K562 (cell line): Measurements from ENCODE around the gene MBOAT1. TPM values are rescaled to one million over a fixed set of nuclear protein-coding genes. Genes with fewer than 3 reads are reported as not detected.

Experiments
- ETV5 ChIP-seq: sonication (generic); formaldehyde crosslinking; IDR thresholded peaks from 2 replicates; pipeline ENCODE4 v1.4.0; 2020; ENCODE audit warnings: low read depth, mild to moderate bottlenecking, missing genetic modification reagents
- FOSL1 ChIP-seq: fragments of 200-800 bp; sonication (Bioruptor generic); conservative IDR thresholded peaks from 2 replicates; pipeline ENCODE4 v1.6.1; 2016; ENCODE audit warnings: missing genetic modification characterization, missing compliant biosample characterization
- GTF2E2 ChIP-seq: fragments of 200-800 bp; sonication (Bioruptor generic); IDR thresholded peaks from 2 replicates; pipeline ENCODE4 v1.6.1; 2016; ENCODE audit warnings: missing genetic modification characterization, missing compliant biosample characterization
- HEY1 ChIP-seq: fragments of 250-450 bp; sonication (Bioruptor Pico); IDR thresholded peaks from 2 replicates; pipeline ENCODE4 v1.5.0; 2020; ENCODE audit warnings: mild to moderate bottlenecking, moderate library complexity, borderline replicate concordance
- HNRNPK ChIP-seq: fragments of 200-400 bp; formaldehyde crosslinking; IDR thresholded peaks from one replicate; pipeline ENCODE4 v1.6.1; 2018; ENCODE audit warnings: mild to moderate bottlenecking, low read depth, low read length; ENCODE audit not compliant: poor library complexity, severe bottlenecking
- MTF1 ChIP-seq: fragments of 250-450 bp; sonication (Bioruptor Pico); IDR thresholded peaks from 2 replicates; pipeline ENCODE4 v1.9.0; 2021; ENCODE audit warnings: moderate library complexity, mild to moderate bottlenecking, inconsistent platforms, borderline replicate concordance
- NFATC3 ChIP-seq: fragments of 450-650 bp; IDR thresholded peaks from 2 replicates; pipeline ENCODE4 v1.6.1; 2017; ENCODE audit warnings: mild to moderate bottlenecking
- NR1H2 ChIP-seq: sonication (generic); formaldehyde crosslinking; IDR thresholded peaks from 2 replicates; pipeline ENCODE4 v1.4.0; 2020; ENCODE audit warnings: mild to moderate bottlenecking, missing genetic modification reagents
- NRF1 ChIP-seq, 2 experiments: fragments of 450-650 bp; IDR thresholded peaks in 1 of 2; conservative IDR thresholded peaks in 1 of 2; 2 replicates each; pipeline ENCODE4 v1.6.1; 2014; ENCODE audit warnings: mild to moderate bottlenecking in 2 of 2
- POU5F1 ChIP-seq: fragments of 150-350 bp; IDR thresholded peaks from 2 replicates; pipeline ENCODE4 v1.6.1; 2014; ENCODE audit warnings: borderline replicate concordance, low read length, low read depth, mild to moderate bottlenecking; ENCODE audit not compliant: partially characterized antibody
- PRMT5 ChIP-seq: sonication (generic); formaldehyde crosslinking; IDR thresholded peaks from 2 replicates; pipeline ENCODE4 v1.5.0; 2020; ENCODE audit warnings: missing genetic modification reagents
- PTBP1 ChIP-seq: fragments of 200-400 bp; formaldehyde crosslinking; IDR thresholded peaks from 2 replicates; pipeline ENCODE4 v1.6.1; 2017; ENCODE audit warnings: low read depth, low read length
- SAP30 ChIP-seq: fragments of 200-600 bp; sonication (generic); IDR thresholded peaks from 2 replicates; pipeline ENCODE4 v1.6.1; 2012; ENCODE audit warnings: borderline replicate concordance, low read depth, mild to moderate bottlenecking, moderate library complexity, low read length, control low read depth, inconsistent platforms; ENCODE audit not compliant: insufficient read depth, poor library complexity, severe bottlenecking
- SREBF1 ChIP-seq: fragments of 150-350 bp; IDR thresholded peaks from 2 replicates; pipeline ENCODE4 v1.6.1; 2014; ENCODE audit warnings: antibody characterized with exemption, low read depth, low read length, borderline replicate concordance
- TCF15 ChIP-seq: fragments of 250-450 bp; sonication (Bioruptor Pico); IDR thresholded peaks from 2 replicates; pipeline ENCODE4 v1.8.0; 2022; ENCODE audit warnings: moderate library complexity, mild to moderate bottlenecking, inconsistent platforms
- TCF7L2 ChIP-seq: fragments of 150-350 bp; IDR thresholded peaks from 2 replicates; pipeline ENCODE4 v1.6.1; 2016; ENCODE audit warnings: low read depth, mild to moderate bottlenecking, low read length, moderate library complexity
- ZBTB7A ChIP-seq: IDR thresholded peaks from 2 replicates; pipeline ENCODE4 v1.6.1; 2011; ENCODE audit warnings: low read depth, mild to moderate bottlenecking, low read length, moderate library complexity, borderline replicate concordance; ENCODE audit not compliant: control insufficient read depth
- ZC3H11A ChIP-seq: IDR thresholded peaks from 2 replicates; pipeline ENCODE4 v1.6.1; 2012; ENCODE audit warnings: low read depth, low read length, improper control_type of control experiment
- ZNF175 ChIP-seq: fragments of 200-800 bp; sonication (Bioruptor generic); IDR thresholded peaks from 2 replicates; pipeline ENCODE4 v1.6.1; 2016; ENCODE audit warnings: low read depth, mild to moderate bottlenecking, missing genetic modification characterization, missing compliant biosample characterization
- ZNF239 ChIP-seq: fragments of 250-450 bp; sonication (Bioruptor Pico); IDR thresholded peaks from 2 replicates; pipeline ENCODE4 v1.4.0; 2020; ENCODE audit warnings: mild to moderate bottlenecking
- ZNF274 ChIP-seq: IDR thresholded peaks from 2 replicates; pipeline ENCODE4 v1.6.1; 2011; ENCODE audit warnings: low read depth, mild to moderate bottlenecking, low read length, moderate library complexity, borderline replicate concordance
- ZNF589 ChIP-seq: fragments of 200-800 bp; sonication (Bioruptor generic); IDR thresholded peaks from 2 replicates; pipeline ENCODE4 v1.6.1; 2016; ENCODE audit warnings: low read depth, missing genetic modification characterization, missing compliant biosample characterization
- ZNF830 ChIP-seq: fragments of 250-450 bp; sonication (Bioruptor Pico); IDR thresholded peaks from 2 replicates; pipeline ENCODE4 v1.5.0; 2021; ENCODE audit warnings: mild to moderate bottlenecking
- polyA plus RNA-seq, 8 experiments: library from polyadenylated mRNA; depleted of rRNA in 4 of 8; stranded (reverse) in 5 of 8; unstranded in 3 of 8; fragments of >200 nt; fragmentation: Nextera tagmentation in 2 of 8; fragmentation: Illumina TruSeq in 1 of 8; extraction: Ambion mirVana in 2 of 8; extraction: Trizol in 1 of 8; gene quantifications; 2 replicates each; pipeline versions ENCODE4 v1.2.1 to v1.2.3, GENCODE V29; 2011 to 2014; ENCODE audit warnings: inconsistent platforms in 1 of 8, missing spikeins in 1 of 8
- total RNA-seq, 7 experiments: library from RNA; depleted of rRNA in 6 of 7; stranded (reverse); fragments of >200 nt in 6 of 7; fragmentation: Illumina TruSeq in 2 of 7; extraction: Trizol in 2 of 7; gene quantifications; 2 replicates each; pipeline versions ENCODE4 v1.2.1 to v1.2.3, GENCODE V29; 2011 to 2021; ENCODE audit warnings: low replicate concordance in 1 of 7
- TF ChIP-seq, protein P1 (sequence below): fragments of 450-650 bp; formaldehyde crosslinking; IDR thresholded peaks from 2 replicates; pipeline ENCODE4 v1.4.0; 2020; ENCODE audit warnings: mild to moderate bottlenecking, moderate library complexity
- TF ChIP-seq, protein P2 (sequence below): fragments of 450-650 bp; formaldehyde crosslinking; IDR thresholded peaks from 2 replicates; pipeline ENCODE4 v1.4.0; 2022; ENCODE audit warnings: mild to moderate bottlenecking, moderate library complexity

MBOAT1 gene
- total and polyA plus RNA-seq, 9 of the 15 experiments (the other 6 are each of a cell fraction or from before 2014, with no cell fraction given): 0.13 to 16.5 (median 10.3) TPM

DNA sequence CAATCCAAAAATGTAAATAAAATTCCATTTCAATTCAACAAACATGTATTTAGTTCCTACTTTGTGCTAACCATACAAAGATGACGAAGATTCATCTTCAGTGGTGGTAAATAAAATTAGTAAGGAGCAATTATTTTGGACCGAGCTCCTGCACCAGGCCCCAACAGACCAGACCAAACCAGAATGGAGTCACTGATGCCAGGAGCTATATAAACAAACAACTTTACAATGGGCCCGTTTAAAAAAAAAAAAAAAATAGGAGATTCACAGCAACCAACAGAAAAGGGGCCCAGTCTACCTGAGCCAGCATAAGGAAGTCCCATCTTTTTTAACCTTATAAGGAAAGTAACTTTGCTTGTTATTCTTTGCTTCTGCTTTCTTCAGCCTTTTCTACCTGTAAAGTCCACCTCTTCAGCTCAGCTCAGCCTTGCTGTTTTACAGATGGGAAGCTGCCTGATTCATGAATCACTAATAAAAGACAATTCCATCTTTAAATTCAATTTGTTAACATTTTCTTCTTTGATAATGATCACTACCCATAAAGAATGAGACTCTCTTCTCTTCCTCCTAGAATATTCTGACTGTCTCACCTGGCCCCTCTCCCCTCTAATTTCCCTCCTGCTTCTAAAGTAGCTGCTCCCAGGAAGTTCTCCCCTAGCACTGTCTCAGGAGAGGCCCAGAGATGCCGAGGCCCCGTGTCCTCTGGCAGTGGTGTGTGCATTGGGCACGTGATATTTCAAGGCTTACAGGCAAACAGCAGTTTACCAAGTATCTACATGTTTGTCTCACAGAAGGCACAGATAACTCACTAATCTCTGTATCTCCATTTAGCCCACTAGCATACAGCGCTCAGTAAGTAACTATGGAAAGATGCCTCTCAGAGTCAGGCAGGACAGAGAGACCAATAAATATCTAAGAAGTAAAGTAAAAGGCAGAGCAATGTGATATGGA lies 8.4 kb downstream of the MBOAT1 start (continued):
- no peak for TF ChIP-seq ZBTB7A
- TF ChIP-seq TCF7L2: no peak
- TF ChIP-seq FOSL1 (tag): 0 out of 2 replicates have a peak, but pooled peaks have one; percentile 21
- TF ChIP-seq HNRNPK: no peak
- no peak for TF ChIP-seq NR1H2 (CRISPR knock-in tag)
- no peak for TF ChIP-seq HEY1 (CRISPR knock-in tag)
- TF ChIP-seq, protein P1, sequence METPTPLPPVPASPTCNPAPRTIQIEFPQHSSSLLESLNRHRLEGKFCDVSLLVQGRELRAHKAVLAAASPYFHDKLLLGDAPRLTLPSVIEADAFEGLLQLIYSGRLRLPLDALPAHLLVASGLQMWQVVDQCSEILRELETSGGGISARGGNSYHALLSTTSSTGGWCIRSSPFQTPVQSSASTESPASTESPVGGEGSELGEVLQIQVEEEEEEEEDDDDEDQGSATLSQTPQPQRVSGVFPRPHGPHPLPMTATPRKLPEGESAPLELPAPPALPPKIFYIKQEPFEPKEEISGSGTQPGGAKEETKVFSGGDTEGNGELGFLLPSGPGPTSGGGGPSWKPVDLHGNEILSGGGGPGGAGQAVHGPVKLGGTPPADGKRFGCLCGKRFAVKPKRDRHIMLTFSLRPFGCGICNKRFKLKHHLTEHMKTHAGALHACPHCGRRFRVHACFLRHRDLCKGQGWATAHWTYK (CRISPR knock-in tag): peak; percentile 75
- TF ChIP-seq ETV5 (CRISPR knock-in tag): no peak
- no peak for TF ChIP-seq PRMT5
- no peak for TF ChIP-seq ZC3H11A
- 0 out of 2 replicates have a peak, but pooled peaks have one; percentile 46 for TF ChIP-seq MTF1 (CRISPR knock-in tag)
- TF ChIP-seq NRF1 (conservative IDR thresholded peaks at IDR 0.05 in 1 of 2, IDR thresholded peaks at IDR 0.05 in 1 of 2): no peak
- TF ChIP-seq SAP30: no peak
- peak; percentile 98 for TF ChIP-seq ZNF175
- TF ChIP-seq ZNF239: peak; percentile 67
- TF ChIP-seq ZNF830 (CRISPR knock-in tag): no peak
- TF ChIP-seq TCF15 (CRISPR knock-in tag): peak; percentile 91
- no peak for TF ChIP-seq POU5F1
- TF ChIP-seq NFATC3: no peak
- no peak for TF ChIP-seq ZNF274
- TF ChIP-seq ZNF589: peak; percentile 97
- no peak for TF ChIP-seq SREBF1
- TF ChIP-seq PTBP1: no peak
- TF ChIP-seq, protein P2, sequence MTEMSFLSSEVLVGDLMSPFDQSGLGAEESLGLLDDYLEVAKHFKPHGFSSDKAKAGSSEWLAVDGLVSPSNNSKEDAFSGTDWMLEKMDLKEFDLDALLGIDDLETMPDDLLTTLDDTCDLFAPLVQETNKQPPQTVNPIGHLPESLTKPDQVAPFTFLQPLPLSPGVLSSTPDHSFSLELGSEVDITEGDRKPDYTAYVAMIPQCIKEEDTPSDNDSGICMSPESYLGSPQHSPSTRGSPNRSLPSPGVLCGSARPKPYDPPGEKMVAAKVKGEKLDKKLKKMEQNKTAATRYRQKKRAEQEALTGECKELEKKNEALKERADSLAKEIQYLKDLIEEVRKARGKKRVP: peak; percentile 73; the same call in 1 of the 2 replicates
- peak; percentile 64; the same call in 1 of the 2 replicates for TF ChIP-seq GTF2E2 (tag)
